KOPT-K1 (cell line): ENCODE results near the gene SLC15A4.

ENCODE experiments used
- H3K27ac ChIP-seq: fragments of 200-600 bp; sonication (generic); 2 replicates; pipeline ENCODE4 v1.5.1; 2016; ENCODE audit warnings: antibody characterized with exemption, mild to moderate bottlenecking, low read depth, low read length; ENCODE audit not compliant: poor library complexity, severe bottlenecking
- H3K36me3 ChIP-seq: fragments of 200-600 bp; sonication (generic); 2 replicates; pipeline ENCODE4 v1.5.1; 2017; ENCODE audit warnings: antibody characterized with exemption, mild to moderate bottlenecking, low read length, moderate library complexity; ENCODE audit not compliant: insufficient read depth
- H3K9me3 ChIP-seq: fragments of 200-600 bp; sonication (generic); 2 replicates; pipeline ENCODE4 v1.5.1; 2017; ENCODE audit warnings: antibody characterized with exemption, low read length, mild to moderate bottlenecking; ENCODE audit not compliant: insufficient read depth, poor library complexity, severe bottlenecking

Gene SLC15A4

DNA sequence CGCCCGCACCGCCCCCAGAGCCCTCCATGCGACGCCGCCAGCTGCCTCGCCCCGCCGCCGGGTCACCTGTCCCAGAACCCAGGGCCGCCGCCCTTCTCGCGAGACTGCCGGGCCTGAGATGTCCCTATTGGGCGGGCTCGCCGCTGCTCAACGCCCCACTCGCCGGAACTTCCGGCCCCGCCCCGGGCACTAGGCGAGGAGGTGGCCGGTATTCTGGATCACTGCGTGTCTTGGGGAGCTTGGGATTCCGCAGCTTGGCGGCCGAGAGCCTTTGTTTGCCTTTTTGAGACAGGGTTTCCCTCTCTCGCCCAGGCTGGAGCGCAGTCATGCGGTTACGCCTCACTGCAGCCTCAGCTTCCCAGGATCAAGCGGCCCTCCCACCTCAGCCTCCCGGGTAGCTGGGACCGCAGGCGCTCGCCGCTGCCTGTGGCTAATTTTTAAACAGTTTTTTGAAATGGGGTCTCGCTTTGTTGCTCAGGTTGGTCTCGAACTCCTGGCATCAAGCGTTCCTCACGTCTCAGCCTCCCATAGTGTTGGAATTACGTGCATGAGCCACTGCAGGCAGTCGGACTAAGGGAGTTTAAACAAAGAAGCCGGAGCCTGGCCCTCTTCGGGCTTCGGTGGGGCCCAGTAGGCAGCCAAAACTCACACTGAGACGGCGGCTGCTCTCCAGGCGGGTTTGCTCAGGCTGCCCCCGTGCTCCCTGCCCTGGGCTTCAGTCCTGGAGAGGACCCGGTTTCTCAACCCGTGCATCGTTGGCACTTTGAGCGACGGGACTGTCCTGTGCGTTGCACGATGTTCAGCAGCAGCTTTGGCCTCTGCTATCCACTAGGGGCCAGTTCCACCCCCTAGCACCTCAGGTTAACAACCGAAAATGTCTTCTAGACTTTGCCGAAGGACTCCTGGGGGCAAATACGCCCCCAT lies at the start of gene SLC15A4:
Gene SLC15A4 (minus strand): TSS at position 43 of the 924 bp plus-strand sequence. CDS start 15 bp downstream, at position 28.
- Histone ChIP-seq H3K36me3 (peaks cover 23% of the 10 kb centered on the region), H3K27ac (peak within 1 kb of the TSS; percentile 80), H3K9me3 (no peaks in the 10 kb centered on the region)

DNA sequence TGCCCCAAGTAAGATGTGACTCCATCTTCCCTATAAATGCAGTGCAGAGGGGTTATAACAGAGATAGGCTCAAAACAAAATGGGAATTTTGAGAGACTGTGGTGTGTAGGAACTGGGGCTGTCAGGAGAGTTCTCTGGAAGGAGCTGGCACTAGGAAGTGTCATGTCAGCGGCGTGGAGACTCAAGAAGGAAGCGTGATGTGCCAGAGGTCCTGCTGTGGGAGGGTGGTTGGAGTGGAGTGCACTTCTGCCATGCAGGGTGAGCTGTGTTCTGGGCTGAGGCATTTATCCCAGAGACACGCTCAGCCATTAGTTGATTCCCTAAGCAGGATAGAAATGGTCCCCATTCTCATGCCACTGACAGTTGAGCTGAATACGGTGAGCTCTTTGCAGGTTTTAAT lies 48.5 kb upstream of the SLC15A4 start:
- H3K36me3 ChIP-seq, result peaks cover 11% of the 10 kb centered on the region; the same call in 1 of the 2 replicates
- H3K9me3 ChIP-seq, result peaks cover 24% of the 10 kb centered on the region
- no peak overlapping the region for H3K27ac ChIP-seq

DNA sequence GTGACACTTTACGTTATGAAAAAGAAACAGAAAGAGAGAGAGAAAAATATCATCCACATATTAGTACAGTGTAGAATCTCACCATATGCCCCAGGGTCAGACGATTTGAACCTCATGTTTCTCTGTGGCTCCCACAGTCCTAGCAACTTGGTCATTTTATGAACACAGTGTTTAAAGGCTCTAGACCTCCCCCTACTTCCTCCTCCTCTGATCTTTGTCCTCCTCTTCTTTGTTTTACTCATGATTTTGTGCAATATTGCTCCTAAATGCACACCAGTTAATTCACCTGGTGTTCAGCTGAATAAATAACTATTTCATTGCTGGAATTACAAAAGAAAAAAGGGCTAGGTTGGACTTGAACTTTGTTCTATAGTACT lies 47.7 kb upstream of the SLC15A4 start:
- H3K36me3 ChIP-seq, result peaks cover 4% of the 10 kb centered on the region; the same call in 1 of the 2 replicates
- no peak overlapping the region for H3K27ac ChIP-seq
- peaks cover 16% of the 10 kb centered on the region for H3K9me3 ChIP-seq

DNA sequence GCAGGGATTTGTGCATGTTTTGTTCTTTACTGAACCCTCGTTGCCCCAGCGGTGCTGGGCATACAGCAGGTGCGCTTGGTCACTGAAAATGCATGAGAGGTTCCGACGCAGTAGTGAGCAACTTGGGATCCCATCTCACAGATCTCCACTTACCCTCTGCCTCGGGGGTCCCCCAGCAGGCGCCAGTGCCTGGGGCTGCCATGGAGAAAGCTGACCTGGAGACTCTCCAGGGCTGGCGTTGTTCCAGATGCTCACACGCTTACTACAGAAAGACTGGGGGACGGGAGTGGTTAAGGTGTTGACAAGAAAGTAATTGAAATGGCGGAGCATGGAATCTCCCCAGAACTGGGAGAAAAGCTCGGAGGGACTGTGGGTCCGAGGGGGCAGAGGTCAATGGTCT lies 43.7 kb upstream of the SLC15A4 start:
- Histone ChIP-seq H3K36me3 (no peaks in the 10 kb centered on the region), H3K9me3 (no peaks in the 10 kb centered on the region), H3K27ac (no peak overlapping the region)

DNA sequence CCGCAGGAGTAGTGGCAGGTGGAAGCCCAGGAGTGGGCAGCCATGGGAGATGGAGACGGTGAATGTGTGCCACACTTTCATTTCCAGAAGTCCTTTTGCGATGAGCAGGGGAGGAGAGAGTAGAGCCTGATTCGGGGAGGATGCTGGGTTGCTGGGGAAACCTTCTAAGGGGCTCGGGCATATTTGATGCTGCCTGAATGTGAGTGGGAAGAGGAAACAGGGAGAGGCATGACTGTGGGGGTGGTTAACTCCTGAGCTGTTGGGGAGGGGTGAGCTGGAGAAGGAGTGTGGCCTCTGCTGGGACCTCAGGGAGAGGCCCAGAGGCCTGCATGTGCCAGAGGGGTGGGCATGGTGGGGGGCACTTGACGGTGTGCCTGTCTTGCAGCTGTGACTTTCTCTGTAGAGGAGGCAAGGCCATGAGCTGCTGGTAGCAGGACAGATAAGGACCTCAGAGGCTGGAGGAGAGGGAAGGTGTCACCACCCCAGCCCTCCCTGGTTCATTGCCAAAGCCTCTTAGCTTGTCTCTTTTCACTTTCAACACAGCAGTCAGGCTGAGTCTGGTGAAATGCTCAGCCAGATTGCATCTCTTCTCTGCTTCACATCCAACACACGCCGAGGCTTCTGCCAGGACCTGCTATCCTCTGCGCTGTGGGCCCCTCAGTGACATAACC lies 40.9 kb upstream of the SLC15A4 start:
- H3K9me3 ChIP-seq, result no peaks in the 10 kb centered on the region
- no peaks in the 10 kb centered on the region for H3K36me3 ChIP-seq
- no peak overlapping the region for H3K27ac ChIP-seq

DNA sequence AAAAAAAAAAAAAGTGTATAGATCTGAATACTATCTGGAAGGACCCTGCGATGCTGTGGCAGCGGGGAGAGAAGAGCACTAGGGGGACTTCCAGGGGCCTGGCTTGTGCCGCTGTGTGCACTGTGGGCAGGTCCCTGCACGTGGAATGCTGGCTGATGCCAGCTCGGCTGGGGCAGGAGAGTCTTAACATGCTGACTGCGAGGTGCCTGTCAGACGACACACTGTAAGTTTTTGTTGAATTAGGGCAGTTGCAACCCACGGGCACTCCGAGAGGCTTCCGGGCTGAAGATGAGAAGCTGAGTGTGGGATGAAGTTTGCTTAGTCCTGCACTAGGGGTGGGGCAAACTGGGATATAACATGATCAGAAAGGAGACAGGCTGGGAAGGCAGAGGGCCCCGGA lies 40.2 kb upstream of the SLC15A4 start:
- no peaks in the 10 kb centered on the region for H3K36me3 ChIP-seq
- no peaks in the 10 kb centered on the region for H3K9me3 ChIP-seq
- no peak overlapping the region for H3K27ac ChIP-seq

DNA sequence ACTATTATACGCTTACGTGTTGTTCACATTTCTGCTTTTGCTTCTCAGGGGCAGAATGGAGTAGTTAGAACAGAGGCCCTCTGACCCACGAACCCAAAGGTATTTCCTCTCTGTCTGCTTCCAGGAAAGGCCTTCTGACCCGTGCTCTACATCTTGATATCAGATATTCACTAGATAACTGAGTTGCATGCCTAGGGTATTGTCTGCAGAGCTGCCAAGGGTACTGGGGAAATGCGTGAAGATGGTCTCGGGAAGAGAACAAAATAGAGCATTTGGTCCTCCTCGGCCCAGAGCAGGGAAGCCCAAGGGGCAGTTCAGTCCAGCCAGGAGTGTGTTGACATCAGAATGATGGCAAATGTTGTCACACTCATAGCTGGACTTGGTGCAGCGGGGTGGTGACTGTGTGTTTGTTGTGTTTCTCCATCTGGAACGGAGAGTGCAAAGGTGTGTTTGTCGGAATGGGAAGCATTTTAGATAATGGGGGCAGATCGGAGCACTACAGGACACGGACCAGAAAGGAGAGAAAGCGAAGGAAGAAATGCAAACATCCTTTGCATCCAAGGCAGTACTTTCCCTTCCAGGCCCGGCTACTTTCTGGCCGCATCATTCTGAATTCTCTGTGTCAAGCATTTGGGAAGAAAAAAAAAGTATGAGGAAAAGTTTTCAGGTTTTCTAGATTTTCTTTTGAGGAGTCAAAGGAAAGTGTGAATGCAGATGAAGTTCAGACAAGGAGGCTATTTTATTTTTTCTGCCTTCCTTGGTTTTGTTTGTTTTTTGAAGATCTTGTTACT lies 37.7 kb upstream of the SLC15A4 start:
- Histone ChIP-seq H3K9me3 (no peaks in the 10 kb centered on the region), H3K36me3 (no peaks in the 10 kb centered on the region), H3K27ac (no peak overlapping the region)

DNA sequence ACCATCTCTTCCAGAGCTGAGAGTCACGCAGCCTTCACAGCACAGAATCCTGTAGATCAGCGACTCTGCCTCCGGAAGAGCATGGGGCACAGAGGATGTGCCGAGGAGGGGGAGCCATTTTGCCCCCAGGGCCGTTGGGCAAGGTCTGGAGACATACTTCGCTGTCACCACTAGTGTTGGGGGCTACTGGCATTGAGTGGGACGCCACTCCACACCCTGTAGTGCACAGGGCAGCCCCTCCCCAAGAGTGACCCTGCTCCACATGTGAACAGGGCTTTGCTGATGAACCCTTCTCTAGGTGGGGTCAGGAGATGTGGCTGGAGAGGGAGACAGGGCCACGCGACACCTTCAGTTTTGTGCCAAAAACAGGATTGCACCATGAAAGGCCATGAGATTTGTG lies 35.6 kb upstream of the SLC15A4 start:
- Histone ChIP-seq H3K36me3 (no peaks in the 10 kb centered on the region), H3K27ac (no peak overlapping the region), H3K9me3 (no peaks in the 10 kb centered on the region)

DNA sequence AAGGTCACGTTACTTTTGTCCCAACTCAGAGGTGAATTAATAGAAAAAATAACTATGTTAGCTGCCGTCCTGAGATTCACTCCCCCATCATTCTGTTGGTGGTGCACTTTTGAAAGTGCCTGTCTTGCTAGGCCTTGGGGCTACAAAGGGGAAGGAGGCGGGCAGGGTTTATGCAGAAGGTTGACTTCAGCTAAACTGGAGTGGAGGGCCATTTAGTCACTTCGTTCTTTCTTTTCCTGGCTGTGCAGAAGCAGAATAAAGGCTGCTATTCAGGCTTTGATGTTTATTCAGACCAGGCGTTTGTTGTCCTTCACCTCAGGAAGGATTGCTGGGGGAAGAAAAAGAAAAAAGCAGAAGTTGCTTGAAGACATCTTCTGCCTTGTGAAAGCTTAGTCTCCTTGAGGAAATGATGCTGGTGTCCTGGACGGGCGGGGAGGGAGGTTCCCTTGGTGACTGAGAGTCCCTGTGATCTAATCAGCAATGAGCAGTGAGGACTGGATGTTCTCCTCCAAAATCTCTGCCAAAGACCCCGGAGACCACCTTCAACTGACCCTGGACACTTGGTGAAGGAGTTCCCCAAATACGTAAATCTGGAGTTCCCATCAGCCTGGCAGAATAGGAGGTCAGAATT lies 33.5 kb upstream of the SLC15A4 start:
- no peaks in the 10 kb centered on the region for H3K36me3 ChIP-seq
- H3K27ac ChIP-seq, result no peak overlapping the region
- H3K9me3 ChIP-seq, result no peaks in the 10 kb centered on the region

DNA sequence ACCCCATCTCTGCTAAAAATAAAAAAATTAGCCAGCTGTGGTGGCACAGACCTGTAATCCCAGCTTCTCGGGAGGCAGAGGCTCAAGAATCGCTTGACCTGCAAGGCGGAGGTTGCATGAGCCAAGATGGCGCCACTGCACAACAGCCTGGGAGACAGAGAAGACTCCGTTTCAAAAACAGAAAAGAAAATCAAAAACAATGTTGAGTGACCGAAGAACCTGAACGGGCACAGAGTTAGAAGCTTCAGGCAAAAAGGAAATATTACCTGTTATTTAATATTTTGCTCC lies 33.0 kb upstream of the SLC15A4 start:
- Histone ChIP-seq H3K36me3 (no peaks in the 10 kb centered on the region), H3K27ac (no peak overlapping the region), H3K9me3 (no peaks in the 10 kb centered on the region)

DNA sequence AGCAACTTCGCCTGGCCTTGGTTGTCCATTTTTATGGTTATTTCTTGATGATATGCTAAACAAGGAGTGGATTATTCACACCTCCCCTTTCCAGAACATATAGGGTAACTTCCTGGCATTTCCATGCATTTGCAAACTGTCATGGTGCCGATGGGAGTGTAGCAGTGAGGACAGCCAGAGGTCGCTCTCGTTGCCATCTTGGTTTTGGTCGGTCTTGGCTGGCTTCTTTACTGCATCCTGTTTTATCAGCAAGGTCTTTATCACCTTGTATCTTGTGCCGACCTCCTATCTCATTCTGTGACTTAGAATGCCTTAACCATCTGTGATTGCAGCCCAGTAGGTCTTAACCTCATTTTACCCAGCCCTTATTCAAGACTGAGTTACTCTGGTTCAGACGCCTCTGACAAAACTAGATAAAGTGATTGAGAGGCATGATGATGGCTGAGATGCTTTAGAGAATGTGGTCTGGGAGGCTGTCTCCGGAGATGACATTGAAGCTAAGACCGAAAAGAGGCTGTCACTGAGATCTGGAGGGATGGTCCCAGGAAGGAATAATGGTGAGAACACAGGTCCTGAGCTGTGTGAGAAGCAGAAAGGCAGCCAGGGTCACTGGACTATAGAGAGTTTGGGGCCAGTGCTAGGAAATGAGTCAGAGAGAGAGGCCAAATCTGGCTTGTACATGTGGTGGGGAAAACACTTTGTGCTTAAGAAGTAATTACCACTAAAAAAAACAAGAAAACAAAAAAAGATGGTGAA lies 32.5 kb upstream of the SLC15A4 start:
- H3K27ac ChIP-seq, result no peak overlapping the region
- no peaks in the 10 kb centered on the region for H3K36me3 ChIP-seq
- H3K9me3 ChIP-seq, result no peaks in the 10 kb centered on the region

DNA sequence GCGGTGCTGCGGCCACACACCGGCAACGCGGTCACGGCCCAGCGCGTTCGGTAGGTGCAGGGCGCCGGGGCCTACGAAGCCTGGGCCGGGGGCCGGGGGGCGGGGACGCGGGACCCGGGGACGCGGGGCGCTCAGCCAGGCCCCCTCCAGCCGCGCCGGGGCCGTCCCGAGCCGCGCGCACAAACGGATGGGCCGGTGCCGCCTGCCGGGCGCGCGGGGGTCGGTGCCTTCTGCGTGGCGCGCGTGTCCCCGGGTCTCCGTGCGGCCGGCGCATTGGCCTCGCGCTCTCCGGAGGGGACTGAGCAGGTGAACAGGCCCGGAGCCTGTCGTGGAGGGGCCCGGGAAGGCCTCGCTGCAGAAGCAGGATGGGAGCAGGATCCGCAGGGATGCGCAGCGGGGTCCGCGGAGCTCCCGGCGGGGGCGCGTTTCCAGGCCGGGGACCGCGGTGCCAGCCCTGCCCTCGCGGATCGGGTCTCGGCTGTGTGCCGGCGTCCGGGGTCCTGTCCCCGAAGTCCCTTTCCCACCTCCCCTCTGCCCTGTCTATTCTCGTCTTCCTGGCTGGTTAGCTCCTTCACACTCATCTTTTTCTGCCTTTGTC lies 29.9 kb upstream of the SLC15A4 start:
- peak overlapping the region; percentile 32 for H3K27ac ChIP-seq
- H3K36me3 ChIP-seq, result no peaks in the 10 kb centered on the region
- no peaks in the 10 kb centered on the region for H3K9me3 ChIP-seq

DNA sequence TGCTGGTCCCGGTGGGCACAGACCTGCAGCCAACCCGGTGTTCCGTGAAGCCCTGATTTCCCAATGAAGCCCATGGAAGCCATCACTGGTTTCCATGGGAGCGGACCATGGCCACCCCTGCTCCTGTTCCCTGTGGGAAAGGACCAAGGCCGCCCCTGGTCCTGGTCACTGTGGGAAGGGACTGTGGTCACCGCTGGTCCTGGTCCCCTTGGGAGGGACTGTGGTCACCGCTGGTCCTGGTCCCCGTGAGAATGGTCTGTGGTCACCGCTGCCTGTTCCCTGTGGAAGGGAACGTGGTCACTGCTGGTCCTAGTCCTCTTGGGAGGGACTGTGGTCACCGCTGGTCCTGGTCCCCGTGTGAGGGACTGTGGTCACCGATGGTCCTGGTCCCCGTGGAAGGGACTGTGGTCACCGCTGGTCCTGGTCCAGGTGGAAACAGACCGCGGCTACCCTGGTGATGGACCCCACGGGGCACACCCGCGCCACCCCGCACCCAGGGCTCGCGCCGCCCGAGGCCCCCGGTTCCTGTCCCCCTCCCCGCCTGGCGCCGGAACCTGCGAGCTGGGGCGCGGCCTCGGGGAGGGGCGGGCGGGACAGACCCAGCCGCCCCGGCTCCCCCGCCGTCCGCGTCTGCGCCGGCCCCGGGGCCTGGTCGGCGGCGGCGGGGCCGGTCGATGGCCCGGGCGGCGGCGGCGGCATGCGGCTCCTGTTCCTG lies 29.3 kb upstream of the SLC15A4 start, which contains the start of gene GLT1D1:
Gene GLT1D1 (plus strand): TSS at position 594 of the 715 bp plus-strand sequence. CDS start 104 bp downstream, at position 698.
- H3K27ac ChIP-seq, result peak within 1 kb of the TSS; percentile 32
- H3K9me3 ChIP-seq, result no peaks in the 10 kb centered on the region
- H3K36me3 ChIP-seq, result no peaks in the 10 kb centered on the region
